GM21528 (cell line): Measurements from ENCODE around the gene TTBK2.
"Not testable (repeated sequence)": the region's sequence is repeated elsewhere in the genome, so short reads cannot be mapped to it uniquely, and the experiment has no call there.

Experiments used
- ATAC-seq: cut with Tn5 transposase; IDR thresholded peaks from one replicate; pipeline ENCODE4 v1.9.1; 2021; ENCODE audit warnings: mild to moderate bottlenecking, moderate library complexity; ENCODE audit not compliant: unreplicated experiment, low FRiP score

Gene TTBK2

DNA sequence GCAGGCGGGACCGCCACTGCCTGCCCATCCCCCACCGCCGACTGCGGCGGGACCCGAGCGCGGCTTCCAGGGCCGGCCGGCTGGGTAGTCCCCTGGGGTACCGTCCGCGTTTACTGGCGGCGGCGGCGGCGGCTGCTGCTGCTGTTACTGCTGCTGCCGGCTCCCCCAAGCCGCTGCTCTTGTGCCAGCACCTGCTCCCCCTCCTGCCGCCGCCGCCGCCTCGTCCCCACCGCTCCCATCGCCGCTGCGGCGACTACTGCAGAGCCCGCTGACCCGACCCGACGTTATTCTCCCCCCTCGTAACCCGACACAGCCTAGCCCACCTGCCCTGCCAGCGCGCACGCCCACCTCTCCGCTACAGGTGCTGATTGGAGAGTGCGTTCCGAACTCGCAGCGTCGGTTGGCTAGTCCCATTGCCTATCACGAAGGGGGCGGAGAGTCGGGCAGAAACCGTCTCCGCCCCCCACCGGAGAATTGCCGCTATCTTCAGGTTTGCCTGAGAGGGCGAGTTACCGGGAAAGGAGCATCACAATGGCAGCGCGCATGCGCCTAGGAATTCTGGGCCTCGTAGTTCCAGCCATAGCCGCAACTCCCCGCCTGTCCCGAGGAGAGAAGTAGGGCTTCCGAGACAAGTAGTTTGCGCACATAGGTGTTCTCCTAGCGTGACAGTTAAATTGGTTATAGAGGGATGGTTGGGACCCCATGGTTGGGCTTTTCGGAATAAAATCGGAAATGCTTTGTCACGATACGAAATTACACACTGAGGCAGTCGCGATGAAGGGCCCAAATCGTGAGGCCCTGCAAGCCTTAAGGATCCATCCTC lies at the start of gene TTBK2:
TSS of gene TTBK2 (minus strand) at position 260 of the 823 bp plus-strand sequence. CDS start 42,161 bp downstream, outside the sequence.
- ATAC-seq: peak; percentile 93

DNA sequence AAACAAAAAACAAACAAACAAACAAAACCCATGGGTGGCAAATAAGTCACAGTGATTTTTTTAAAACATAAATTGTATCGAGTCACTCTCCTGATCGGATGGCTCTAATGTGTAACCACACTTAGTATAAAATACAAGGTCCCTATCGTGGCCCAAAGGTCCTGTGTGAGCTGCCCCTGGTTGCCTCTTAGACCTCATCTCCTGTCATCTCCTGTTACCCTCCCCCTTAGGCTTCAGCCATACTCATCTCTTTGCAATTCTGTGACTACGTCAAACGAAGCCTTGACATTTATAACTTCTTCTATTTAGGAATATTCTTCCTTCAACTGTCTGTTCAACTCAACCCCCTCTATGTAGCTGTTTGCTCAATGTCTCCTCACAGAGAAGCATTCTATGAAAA lies 43.9 kb upstream of the TTBK2 start:
- ATAC-seq: no peak

DNA sequence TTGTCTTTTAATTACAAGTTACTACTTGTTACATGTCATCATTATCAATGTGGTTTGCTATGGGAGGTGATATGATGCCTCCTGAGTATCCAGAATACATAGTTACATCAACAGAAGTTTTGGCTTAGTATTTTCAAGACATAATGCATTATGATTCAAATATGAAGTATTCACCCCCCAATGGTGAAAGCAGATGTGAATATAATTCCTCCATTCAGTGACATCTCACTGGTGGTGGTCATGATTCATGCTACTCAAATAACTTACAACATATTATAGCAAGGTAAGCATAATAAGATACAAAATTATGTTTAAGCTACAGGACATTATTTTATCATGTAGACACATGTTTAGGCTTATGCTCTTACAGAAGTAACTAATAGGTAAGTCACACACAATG lies 34.9 kb upstream of the TTBK2 start:
- ATAC-seq: no peak

DNA sequence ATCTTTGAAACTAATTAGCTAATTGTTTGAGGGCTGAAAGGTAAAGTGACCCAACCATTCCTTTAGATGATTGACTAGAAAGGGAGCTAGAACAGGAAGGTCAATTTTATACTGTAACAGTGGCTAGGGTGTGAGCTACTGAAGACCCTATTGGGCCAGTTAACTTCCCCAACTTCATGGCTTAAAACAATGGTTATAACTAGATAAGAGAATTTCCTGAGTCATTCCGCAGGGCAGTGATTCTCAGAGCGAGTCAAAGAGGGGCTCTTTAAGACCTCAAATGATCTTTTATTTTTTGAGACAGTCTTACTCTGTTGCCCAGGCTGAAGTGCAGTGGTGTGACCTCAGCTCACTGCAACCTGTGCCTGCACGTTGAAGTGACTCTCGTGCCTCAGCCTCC lies 33.7 kb upstream of the TTBK2 start:
- ATAC-seq: no peak

DNA sequence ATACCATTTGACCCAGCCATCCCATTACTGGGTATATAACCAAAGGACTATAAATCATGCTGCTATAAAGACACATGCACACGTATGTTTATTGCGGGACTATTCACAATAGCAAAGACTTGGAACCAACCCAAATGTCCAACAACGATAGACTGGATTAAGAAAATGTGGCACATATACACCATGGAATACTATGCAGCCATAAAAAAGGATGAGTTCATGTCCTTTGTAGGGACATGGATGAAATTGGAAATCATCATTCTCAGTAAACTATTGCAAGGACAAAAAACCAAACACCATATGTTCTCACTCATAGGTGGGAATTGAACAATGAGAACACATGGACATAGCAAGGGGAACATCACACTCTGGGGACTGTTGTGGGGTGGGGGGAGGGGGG lies 28.3 kb upstream of the TTBK2 start:
- not testable (repeated sequence) for ATAC-seq

DNA sequence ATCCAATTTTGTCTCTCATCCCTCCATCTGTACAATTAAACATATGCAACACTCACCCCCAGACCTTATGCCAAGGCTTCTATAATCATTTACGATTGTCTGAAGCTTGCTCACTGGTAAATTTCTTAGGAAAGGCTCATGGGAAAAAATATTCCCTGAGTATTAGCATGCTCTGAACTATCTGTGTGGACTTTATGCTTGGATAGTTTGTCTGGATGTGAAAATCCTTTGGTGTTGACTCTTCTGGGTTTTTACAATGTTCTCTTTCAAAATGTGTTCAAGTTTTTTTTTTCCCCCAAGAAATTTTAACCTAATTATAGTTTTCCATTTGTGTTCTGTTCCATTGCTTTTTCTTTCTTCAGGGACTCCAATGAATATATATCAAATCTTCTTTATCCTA lies 19.9 kb upstream of the TTBK2 start:
- no peak for ATAC-seq

DNA sequence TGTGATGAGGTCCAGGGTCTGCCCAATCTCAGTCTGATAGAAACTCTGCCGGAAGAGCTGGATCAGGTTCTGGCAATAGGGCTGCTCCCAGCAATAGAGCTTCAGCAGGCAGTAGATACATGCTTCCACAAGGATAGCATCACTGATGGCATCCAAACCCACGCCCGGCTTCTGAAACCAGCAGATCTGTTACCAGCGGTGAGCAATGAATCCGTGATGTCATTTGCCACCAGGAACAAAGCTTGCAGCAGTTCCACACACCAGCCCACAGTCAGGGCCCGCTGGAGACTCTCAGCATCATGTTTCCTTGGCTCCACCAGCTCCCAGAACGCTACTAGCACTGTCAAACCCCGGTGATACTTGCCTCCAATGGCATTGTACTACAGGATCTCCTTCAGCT lies 19.3 kb upstream of the TTBK2 start:
- ATAC-seq: no peak

DNA sequence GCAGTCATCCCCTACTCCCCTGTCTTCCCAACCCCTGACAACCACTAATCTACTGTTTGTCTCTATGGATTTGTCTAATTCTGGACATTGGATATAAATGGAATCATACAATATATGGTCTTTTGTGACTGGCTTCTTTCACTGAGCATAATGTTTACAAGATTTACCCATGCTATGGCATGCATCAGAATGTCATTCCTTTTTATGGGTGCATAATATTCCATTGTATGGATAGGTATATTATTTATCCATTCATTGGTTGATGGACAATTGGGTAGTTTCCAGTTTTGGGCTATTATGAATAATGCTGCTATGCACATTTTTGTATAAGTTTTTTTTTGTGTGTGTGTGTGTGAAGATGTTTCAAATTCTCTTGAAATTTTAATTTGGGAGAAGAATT lies 16.6 kb upstream of the TTBK2 start:
- no peak for ATAC-seq

DNA sequence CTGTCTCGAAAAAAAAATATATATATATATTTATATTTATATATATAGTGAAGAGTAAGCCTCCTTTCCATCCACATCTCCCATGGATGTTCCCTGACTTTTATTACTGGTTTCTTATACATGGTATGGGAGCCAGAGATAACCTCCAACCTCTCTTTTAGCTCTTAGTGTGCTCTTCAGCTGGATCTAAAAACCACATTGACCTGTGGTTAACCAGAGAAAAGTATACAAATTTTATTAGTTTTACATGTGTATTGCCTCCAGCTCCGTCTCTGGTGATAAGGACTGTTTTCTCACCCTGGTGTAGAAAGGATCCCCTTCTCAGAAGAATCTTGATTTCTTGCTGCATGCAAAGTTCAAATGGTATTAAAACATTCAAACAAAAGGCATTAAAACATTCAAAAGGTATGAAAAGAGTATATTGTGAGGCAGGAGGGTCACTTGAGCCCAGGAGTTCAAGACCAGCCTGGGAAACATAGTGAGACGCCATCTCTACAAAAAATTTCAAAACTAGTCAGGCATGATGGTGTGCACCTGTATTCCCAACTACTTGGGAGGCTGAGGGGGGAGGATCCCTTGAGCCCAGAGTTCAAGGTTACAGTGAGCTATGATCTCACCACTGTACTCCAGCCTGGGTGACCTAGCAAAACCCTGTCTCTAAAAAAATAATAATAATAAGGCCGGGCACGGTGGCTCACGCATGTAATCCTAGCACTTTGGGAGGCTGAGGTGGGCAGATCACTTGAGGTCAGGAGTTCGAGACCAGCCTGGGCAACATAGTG lies 13.5 kb upstream of the TTBK2 start:
- no peak for ATAC-seq

DNA sequence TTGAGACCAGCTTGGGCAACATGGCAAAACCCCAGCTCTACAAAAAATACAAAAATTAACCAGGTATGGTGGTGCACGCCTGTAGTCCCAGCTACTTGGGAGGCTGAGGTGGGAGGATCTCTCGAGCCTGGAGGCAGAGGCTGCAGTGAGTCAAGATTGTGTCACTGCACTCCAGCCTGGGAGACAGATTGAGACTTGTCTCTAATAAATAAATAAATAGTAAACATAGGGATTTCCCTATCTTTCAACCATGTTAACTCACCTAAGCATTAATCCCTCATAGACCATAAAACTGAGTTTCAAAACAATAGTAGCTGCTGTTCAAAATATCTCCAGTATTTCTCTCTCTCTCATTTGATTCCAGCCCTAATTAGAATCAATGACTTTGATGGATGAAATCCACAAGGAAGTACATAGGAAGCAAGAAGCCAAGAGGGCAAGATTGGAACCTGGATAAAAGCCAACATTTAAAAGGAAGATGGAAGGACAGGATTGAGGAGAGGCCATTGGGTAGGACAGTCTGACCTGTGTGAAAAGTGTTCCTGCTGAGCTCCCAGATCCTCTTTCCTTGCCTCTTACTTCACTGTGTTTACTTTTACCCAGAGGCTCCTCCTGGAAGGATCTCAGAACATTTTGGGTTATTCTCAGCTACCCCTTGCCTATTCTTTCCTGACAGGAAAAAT lies 12.4 kb upstream of the TTBK2 start:
- no peak for ATAC-seq

DNA sequence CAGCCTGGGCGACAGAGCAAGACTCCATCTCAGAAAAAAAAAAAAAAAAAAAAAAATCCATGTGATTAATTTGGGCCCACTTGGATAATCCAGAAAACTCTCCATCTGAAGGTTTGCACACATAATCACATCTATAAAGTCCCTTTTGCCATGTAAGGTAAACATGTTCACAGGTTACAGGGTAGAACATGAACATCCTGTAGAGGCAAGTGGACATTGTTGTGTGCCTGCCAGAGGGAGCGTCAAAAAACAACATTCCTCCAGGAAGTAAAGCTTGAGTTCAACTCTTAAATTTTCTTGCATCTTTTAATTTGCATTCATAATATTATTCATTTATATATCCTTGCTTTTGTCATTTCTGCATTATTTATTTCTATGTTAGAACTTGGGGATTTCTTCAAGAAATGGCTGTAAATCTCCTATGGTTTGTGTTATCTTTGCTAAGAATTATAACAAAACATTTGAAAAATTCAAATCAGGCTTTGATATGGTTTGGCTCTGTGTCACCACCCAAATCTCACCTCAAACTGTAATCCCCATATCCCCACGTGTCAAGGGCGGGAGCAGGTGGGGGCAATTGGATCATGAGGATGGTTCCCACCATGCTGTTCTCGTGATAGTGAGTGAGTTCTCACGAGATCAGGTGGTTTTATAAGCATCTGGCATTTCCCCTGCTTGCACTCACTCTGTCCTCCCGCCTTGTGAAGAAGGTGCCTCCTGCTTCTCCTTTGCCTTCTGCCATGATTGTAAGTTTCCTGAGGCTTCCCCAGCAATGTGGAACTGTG lies 11.3 kb upstream of the TTBK2 start:
- no peak for ATAC-seq

DNA sequence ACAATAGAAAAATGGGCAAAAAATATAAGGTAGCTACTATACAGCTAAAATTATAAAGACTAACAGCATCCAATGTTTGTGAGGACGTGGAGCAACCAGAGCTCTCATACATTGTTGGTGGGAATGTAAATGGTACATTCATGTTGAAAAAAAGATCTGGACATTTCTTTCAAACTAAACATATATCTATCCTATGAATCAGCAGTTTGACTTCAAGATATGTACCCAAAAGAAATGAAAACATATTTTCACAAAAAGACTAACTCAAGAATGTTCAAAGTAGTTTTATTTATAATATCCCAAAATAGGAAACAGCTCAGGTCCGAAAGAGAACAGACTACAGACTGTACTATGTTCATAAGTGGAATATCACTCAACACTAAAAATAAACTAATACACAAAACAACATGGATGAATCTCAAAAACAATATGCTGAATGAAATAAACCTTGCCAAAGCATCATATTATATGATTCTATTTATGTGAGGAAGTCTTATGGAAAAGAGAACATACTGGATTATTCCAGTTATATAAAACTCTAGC lies 8.8 kb upstream of the TTBK2 start:
- ATAC-seq: no peak

DNA sequence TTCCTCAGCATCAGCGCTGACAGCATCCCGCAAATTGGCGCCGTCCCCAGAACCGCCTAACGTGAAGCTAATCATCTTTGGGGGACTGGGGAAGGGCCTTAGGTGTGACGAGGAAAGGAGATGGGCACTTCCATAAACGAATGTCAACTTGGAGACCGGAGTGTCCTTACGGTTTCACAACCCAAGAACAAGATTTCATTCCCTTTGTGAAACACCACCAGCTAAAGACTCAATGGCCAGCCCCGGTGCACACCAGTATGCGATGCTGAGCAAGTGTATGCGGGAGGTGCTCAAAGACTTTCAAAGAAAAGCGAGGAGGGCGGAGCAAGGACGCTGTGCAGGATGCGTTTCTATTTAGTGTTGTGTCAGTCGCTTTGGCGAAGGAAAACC lies 759 bp upstream of the TTBK2 start:
- ATAC-seq: peak; percentile 5

DNA sequence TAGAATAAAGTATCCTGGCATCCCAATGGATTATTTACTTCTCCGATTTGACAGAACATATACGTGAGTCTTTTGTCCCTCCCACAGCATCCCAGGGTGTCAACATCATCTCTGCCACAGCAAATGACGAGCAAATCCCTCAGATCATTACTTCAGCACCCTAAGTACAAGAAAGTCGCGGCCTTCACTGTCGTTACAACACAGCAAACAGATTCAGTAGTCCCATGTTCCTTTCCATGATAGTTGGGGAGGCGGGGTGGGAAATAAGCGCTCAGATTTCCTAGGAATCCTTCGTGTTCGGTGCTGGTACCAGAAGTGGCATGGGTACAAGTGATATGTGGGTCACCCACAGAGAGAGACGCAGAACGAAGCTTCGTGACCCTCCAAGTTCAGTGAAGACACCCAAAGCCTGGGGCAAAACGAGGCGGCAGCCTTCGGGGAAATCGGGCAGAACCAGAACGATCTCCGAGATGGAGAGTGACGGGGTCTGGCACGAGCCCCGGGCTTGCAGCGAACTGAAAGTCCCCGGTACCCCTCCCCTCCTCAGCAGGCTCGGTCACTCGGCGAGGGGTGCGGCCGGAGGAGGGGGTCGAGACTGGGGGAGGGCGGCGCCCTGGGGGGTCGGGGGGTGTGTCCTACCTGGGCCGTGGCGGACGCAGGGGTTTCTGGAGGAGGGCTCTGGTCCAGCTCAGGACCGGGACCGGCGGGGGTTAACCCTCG lies 619 bp downstream of the TTBK2 start:
- ATAC-seq: peak; percentile 16

DNA sequence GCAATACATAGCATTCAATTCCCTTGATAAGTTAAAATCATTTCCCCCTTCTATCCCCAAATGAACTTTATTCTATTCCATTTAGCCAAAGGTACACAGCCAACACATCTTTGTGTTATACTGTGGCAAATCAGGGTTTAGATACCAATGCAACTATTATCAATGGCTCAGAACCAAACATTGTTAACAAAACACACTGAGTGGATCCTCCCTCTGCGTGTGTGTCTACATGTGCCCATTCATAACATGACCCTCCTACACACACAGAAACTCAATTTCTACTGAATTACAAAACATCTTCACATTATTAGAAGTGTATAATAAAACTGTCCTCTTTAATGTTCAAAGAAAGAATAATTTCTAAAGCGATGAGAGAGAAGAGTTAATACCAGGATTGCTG lies 1.3 kb downstream of the TTBK2 start:
- ATAC-seq: no peak

DNA sequence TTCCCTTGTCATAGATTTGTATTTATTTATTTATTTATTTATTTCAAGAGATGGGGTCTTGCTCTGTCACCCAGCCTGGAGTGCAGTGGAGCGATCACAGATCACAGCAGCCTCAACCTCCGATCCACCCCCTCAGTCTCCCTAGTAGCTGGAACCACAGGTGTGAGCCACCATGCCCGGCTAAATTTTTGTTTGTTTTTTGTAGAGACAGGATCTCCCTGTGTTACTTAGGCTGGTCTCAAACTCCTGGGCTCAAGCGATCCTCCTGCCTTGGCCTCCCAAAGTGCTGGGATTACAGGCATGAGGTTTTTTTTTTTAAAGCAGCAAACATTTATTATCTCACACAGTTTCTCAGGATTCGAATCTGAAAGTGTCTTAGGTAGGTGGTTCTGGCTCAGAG lies 2.5 kb downstream of the TTBK2 start:
- no peak for ATAC-seq

DNA sequence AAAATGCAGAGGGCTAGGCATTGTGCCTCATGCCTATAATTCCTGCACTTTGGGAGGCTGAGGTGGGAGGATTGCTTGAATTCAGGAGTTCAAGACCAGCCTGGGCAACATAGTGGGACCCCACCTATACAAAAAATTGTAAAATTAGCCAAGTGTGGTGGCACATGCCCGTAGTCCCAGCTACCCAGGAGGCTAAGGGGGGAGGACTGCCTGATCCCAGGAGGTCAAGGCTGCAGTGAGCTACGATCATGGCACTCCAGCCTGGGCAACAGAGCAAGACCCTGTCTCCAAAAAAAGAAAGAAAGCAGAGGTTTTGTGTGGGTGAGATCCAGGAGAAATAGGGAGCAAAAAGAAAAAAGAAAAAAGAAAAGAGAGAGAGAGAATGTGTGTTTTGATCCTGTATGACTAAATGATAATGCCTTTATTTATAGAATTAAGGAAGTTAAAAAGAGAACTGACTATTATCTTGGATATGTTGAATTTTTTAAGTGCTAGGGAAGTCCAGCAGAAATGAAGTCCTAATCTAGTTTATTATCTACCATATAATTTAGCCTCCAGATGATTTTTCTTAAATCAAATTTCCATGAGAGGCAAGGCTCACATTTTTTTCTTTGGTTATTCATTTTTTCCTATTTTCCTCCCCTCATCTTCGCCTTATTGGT lies 4.8 kb downstream of the TTBK2 start:
- ATAC-seq: no peak

DNA sequence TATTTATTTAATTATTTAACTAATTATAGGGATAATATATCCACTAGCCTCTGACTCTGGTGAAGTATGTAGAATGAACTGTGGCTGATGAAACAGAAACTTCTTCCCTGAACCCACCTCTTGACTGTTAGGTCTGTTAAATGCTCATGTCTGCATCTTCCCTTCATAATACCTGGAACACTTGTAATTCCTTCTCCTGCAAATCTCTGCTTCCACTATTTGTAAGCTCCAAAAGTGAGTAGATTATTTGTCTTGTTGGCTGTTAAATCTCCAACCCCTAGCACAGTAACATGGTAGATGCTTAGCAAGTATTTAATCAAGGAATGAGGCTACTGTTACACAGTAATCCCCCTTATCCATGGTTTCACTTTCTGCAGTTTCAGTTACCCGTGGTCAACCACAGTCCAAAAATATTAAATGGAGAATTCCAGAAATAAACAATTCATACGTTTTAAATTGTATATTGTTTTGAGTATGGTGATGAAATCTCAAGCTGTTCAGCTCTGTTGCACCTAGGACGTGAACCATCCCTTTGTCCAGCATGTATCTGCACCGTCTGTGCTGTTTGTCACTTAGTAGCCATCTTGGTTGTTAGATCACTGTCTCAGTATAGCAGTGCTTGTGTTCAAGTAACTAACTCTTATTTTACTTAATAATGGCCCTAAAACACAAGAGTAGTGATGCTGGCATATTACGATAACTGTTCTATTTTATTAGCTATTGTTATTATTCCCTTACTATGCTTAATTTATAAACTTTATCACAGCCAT lies 5.7 kb downstream of the TTBK2 start:
- ATAC-seq: no peak
